ENCODE measurements around the gene CR1L.

DNA sequence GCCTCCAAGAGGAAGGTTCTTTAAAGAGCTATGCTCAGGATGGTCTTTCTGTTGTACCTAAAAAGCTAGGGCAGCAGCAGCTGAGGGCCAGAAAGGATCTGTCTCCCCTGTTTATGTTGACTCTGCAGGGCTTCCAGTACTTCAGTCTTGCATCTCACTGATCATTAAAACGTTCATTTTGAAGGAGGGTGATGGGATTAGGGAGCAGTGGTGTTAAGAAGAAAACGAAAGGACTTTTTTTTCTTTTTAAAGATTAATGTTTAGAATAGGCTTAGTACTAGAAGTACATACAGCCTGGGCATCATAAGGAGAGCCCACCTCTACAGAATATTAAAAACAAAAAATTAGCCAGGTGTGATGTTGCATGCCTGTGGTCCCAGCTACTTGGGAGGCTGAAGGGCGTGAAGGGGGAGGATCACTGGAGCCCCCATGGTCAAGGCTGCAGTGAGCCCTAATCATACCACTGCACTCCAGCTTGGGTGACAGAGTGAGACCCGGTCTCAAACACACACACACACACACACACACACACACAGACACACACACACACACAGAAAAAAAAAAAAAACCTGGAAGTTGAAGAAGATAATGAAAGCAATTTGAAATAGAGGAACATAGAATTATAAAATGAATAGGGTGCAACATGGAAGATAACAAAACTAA, 2.9 kb downstream of the CR1L start:
- TF ChIP-seq, protein P1, sequence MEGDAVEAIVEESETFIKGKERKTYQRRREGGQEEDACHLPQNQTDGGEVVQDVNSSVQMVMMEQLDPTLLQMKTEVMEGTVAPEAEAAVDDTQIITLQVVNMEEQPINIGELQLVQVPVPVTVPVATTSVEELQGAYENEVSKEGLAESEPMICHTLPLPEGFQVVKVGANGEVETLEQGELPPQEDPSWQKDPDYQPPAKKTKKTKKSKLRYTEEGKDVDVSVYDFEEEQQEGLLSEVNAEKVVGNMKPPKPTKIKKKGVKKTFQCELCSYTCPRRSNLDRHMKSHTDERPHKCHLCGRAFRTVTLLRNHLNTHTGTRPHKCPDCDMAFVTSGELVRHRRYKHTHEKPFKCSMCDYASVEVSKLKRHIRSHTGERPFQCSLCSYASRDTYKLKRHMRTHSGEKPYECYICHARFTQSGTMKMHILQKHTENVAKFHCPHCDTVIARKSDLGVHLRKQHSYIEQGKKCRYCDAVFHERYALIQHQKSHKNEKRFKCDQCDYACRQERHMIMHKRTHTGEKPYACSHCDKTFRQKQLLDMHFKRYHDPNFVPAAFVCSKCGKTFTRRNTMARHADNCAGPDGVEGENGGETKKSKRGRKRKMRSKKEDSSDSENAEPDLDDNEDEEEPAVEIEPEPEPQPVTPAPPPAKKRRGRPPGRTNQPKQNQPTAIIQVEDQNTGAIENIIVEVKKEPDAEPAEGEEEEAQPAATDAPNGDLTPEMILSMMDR (IDR thresholded peaks at IDR 0.05 in 8 of 11, conservative IDR thresholded peaks at IDR 0.05 in 3 of 11), result no peak
- no peak for TF ChIP-seq POLR2A (IDR thresholded peaks at IDR 0.05)
- TF ChIP-seq POLR2AphosphoS5 (IDR thresholded peaks at IDR 0.05), result no peak
